DND-41 (cell line): ENCODE results near the gene CHMP2B.

Experiments used
- ATAC-seq: fragments of 200-7000 bp; cut with Tn5 transposase; 3 replicates; pipeline ENCODE4 v1.9.1; 2021; ENCODE audit warnings: low read depth; ENCODE audit not compliant: insufficient read depth
- DNase-seq: peaks from one replicate; pipeline ENCODE4 v3.0.0-alpha.2; 2020
- H2AFZ ChIP-seq: 2 replicates; pipeline ENCODE4 v1.6.0; 2012; ENCODE audit warnings: low read depth, low read length
- H3K27ac ChIP-seq: 2 replicates; pipeline ENCODE4 v1.5.1; 2012; ENCODE audit warnings: low read length, inconsistent platforms
- H3K27me3 ChIP-seq: fragments of 200-600 bp; sonication (generic); 2 replicates; pipeline ENCODE4 v1.6.0; 2012; ENCODE audit warnings: low read length, mild to moderate bottlenecking, inconsistent platforms; ENCODE audit not compliant: insufficient read depth, poor library complexity
- H3K36me3 ChIP-seq: 2 replicates; pipeline ENCODE4 v1.5.1; 2012; ENCODE audit warnings: low read length, inconsistent platforms; ENCODE audit not compliant: insufficient read depth
- H3K4me1 ChIP-seq: 2 replicates; pipeline ENCODE4 v1.5.1; 2012; ENCODE audit warnings: mild to moderate bottlenecking, low read length; ENCODE audit not compliant: insufficient read depth
- H3K4me2 ChIP-seq: 2 replicates; pipeline ENCODE4 v1.6.0; 2012; ENCODE audit warnings: mild to moderate bottlenecking, moderate library complexity, low read length, inconsistent platforms; ENCODE audit not compliant: insufficient read depth
- H3K4me3 ChIP-seq, 2 experiments: fragments of 200-600 bp in 1 of 2; shearing (Covaris generic) in 1 of 2; 2 replicates each; pipeline ENCODE4 v1.5.1; 2012 to 2016; ENCODE audit warnings: inconsistent platforms in 2 of 2, low read length in 2 of 2, mild to moderate bottlenecking in 2 of 2, low read depth in 1 of 2, moderate library complexity in 1 of 2
- H3K79me2 ChIP-seq: 2 replicates; pipeline ENCODE4 v1.6.0; 2012; ENCODE audit warnings: low read length, inconsistent platforms; ENCODE audit not compliant: insufficient read depth
- H3K9ac ChIP-seq: 2 replicates; pipeline ENCODE4 v1.6.0; 2012; ENCODE audit warnings: low read depth, mild to moderate bottlenecking, inconsistent platforms, low read length, moderate library complexity
- H3K9me3 ChIP-seq: 2 replicates; pipeline ENCODE4 v1.5.1; 2012; ENCODE audit warnings: low read length, moderate library complexity, mild to moderate bottlenecking, inconsistent platforms; ENCODE audit not compliant: insufficient read depth, severe bottlenecking
- H4K20me1 ChIP-seq: 2 replicates; pipeline ENCODE4 v1.6.0; 2012; ENCODE audit warnings: low read length; ENCODE audit not compliant: insufficient read depth
- CTCF ChIP-seq: IDR thresholded peaks from 2 replicates; pipeline ENCODE4 v1.5.1; 2012; ENCODE audit warnings: borderline replicate concordance, low read length, moderate library complexity, mild to moderate bottlenecking; ENCODE audit not compliant: poor library complexity, severe bottlenecking; ENCODE audit errors: extremely low read depth
- EZH2 ChIP-seq: IDR thresholded peaks from 3 replicates; pipeline ENCODE4 v1.6.1; 2012; ENCODE audit warnings: borderline replicate concordance, low read depth, mild to moderate bottlenecking, moderate library complexity, low read length, inconsistent platforms; ENCODE audit not compliant: severe bottlenecking

The CHMP2B gene

GRCh38 chr3:87267953-87268645, 41.0 kb downstream of the CHMP2B start:
- Histone ChIP-seq H3K9me3 (no peaks in the 10 kb centered on the region), H3K79me2 (no peaks in the 10 kb centered on the region), H3K9ac (peak overlapping the region; percentile 42), H3K27me3 (no peaks in the 10 kb centered on the region), H3K4me1 (peaks cover 48% of the 10 kb centered on the region), H3K4me2 (peak overlapping the region; percentile 50), H2AFZ (no peak overlapping the region), H3K36me3 (no peaks in the 10 kb centered on the region), H3K4me3 (peak overlapping the region in 1 of 2 experiments; percentile 21; a peak in 1 of 4 replicates), H4K20me1 (no peaks in the 10 kb centered on the region), H3K27ac (peak overlapping the region; percentile 92)
- peak; percentile 71 for ATAC-seq
- TF ChIP-seq EZH2: no peak
- DNase-seq: peak; percentile 53

GRCh38 chr3:87268646-87269211, 41.6 kb downstream of the CHMP2B start:
- peak overlapping the region; percentile 69 for H2AFZ ChIP-seq
- H3K9ac ChIP-seq: peak overlapping the region; percentile 42
- H3K4me3 ChIP-seq: peak overlapping the region in 1 of 2 experiments; percentile 21; a peak in 1 of 4 replicates
- H3K4me1 ChIP-seq: peaks cover 48% of the 10 kb centered on the region
- peak overlapping the region; percentile 92 for H3K27ac ChIP-seq
- H3K27me3 ChIP-seq: no peaks in the 10 kb centered on the region
- TF ChIP-seq CTCF: no peak
- no peak for TF ChIP-seq EZH2
- H3K36me3 ChIP-seq: no peaks in the 10 kb centered on the region
- H3K4me2 ChIP-seq: peak overlapping the region; percentile 50
- no peaks in the 10 kb centered on the region for H3K9me3 ChIP-seq
- peak; percentile 37 for DNase-seq
- H4K20me1 ChIP-seq: no peaks in the 10 kb centered on the region
- ATAC-seq: peak; percentile 50
- no peaks in the 10 kb centered on the region for H3K79me2 ChIP-seq

DNA sequence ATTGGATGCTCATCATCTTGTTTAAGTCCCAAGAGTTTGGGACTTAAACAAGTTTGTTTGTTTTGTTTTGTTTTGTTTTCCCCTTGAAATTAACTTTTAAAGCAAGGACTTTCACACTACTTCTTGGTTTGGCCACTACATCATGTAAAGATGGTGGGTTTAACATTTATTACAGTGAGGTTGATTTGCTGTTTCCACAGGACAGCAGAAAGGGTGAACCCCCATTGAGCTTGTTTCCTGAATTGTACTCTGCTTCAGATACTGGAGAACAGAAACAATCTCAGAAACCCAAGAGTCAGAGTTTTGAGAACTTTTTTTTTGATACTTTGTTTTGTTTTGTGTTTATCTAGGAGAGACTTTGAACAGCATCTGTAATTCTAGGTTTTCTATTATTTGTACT, 42.6 kb downstream of the CHMP2B start:
- peak overlapping the region; percentile 60 for H2AFZ ChIP-seq
- H3K4me3 ChIP-seq: no peak overlapping the region
- H3K27me3 ChIP-seq: no peaks in the 10 kb centered on the region
- ATAC-seq (no peak), DNase-seq (no peak)
- no peaks in the 10 kb centered on the region for H3K36me3 ChIP-seq
- H3K27ac ChIP-seq: peak overlapping the region; percentile 92
- TF ChIP-seq CTCF: no peak
- TF ChIP-seq EZH2: no peak
- H3K9me3 ChIP-seq: no peaks in the 10 kb centered on the region
- H3K79me2 ChIP-seq: no peaks in the 10 kb centered on the region
- H3K4me1 ChIP-seq: peaks cover 48% of the 10 kb centered on the region
- no peaks in the 10 kb centered on the region for H4K20me1 ChIP-seq
- H3K4me2 ChIP-seq: peak overlapping the region; percentile 50; the same call in 1 of the 2 replicates
- 0 out of 2 replicates have a peak overlapping the region, but pooled peaks have one; percentile 2 for H3K9ac ChIP-seq

DNA sequence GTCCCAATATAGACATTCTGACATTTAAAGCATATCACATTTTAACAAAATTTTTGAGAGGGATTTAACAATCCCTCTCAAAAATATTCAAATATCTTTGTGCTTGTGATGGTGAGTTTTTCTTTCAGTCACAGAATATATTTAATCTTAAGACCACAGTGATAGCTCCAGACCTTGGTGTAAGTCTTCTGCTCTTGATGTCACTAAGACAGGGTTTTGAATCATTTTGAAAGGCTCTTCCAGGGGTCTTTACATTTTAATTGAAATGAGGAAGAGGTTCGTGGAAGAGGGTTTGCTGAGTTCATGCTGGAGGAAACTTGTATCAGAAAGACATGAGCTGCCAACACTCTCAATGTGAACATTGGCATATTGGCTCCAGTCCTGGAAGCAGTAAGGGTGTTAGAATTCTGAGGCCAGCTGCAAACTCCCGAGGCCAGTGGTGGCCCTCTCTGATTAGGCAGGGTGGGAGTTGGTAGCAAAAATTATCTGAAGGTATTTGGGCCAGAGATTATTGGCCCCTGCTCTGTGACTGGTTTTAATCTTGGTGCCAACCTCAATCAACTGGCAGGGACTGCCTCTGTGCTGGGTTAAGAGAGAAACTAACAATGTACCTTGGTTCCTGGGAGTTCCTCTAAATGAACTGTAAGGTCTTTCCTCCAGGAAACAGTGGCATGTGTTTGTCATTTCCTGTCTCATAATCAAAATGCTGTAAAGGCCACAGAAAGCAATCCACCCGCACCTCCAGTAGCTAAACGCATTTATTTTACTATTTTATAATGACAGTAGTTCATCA, 44.0 kb downstream of the CHMP2B start:
- no peak for TF ChIP-seq EZH2
- TF ChIP-seq CTCF: no peak
- Histone ChIP-seq H3K79me2 (no peaks in the 10 kb centered on the region), H3K4me2 (peak overlapping the region; percentile 32), H2AFZ (peak overlapping the region; percentile 39), H4K20me1 (no peaks in the 10 kb centered on the region), H3K4me3 (no peak overlapping the region), H3K9ac (peak overlapping the region; percentile 18), H3K36me3 (no peaks in the 10 kb centered on the region), H3K4me1 (peaks cover 48% of the 10 kb centered on the region), H3K9me3 (no peaks in the 10 kb centered on the region), H3K27ac (peak overlapping the region; percentile 55), H3K27me3 (no peaks in the 10 kb centered on the region)
- ATAC-seq: peak; percentile 77
- peak; percentile 58 for DNase-seq
